Loucy (cell line): ENCODE measurements around the gene PFDN2.

Experiments
- CTCF ChIP-seq: fragments of 200-600 bp; sonication (generic); conservative IDR thresholded peaks from 2 replicates; pipeline ENCODE4 v1.5.1; 2014; ENCODE audit warnings: mild to moderate bottlenecking, antibody characterized with exemption, low read length
- EZH2phosphoT487 ChIP-seq: fragments of 200-600 bp; IDR thresholded peaks from 2 replicates; pipeline ENCODE4 v1.6.1; 2018; ENCODE audit warnings: antibody characterized with exemption, mild to moderate bottlenecking, moderate library complexity, borderline replicate concordance

GRCh38 chr1:161082483-161082882 is 35.4 kb downstream of the PFDN2 start:
- TF ChIP-seq CTCF: no peak
- TF ChIP-seq EZH2phosphoT487: no peak
